Suprapubic skin (tissue), 4 donors: ENCODE results near the gene SNX17.

Experiments
- CTCF ChIP-seq, 2 donors: fragments of 200-600 bp in 1 of 2; fragments of 450-650 bp in 1 of 2; sonication (generic) in 1 of 2; IDR thresholded peaks; one replicate each; pipeline ENCODE4 v1.5.1; 2016 to 2019; ENCODE audit warnings: antibody characterized with exemption in 2 of 2, mild to moderate bottlenecking in 1 of 2, moderate library complexity in 1 of 2
- EP300 ChIP-seq: sonication (generic); formaldehyde crosslinking; IDR thresholded peaks from one replicate; pipeline ENCODE4 v1.6.1; 2017; ENCODE audit warnings: antibody characterized with exemption
- POLR2A ChIP-seq, 2 donors: fragments of 450-650 bp; IDR thresholded peaks; one replicate each; pipeline ENCODE4 v1.6.1; 2017; ENCODE audit warnings: antibody characterized with exemption in 2 of 2, mild to moderate bottlenecking in 2 of 2, moderate library complexity in 2 of 2
- POLR2AphosphoS5 ChIP-seq, 3 donors: sonication (generic); formaldehyde crosslinking; IDR thresholded peaks; one replicate each; pipeline ENCODE4 v1.6.1; 2017; ENCODE audit warnings: antibody characterized with exemption in 3 of 3

DNA sequence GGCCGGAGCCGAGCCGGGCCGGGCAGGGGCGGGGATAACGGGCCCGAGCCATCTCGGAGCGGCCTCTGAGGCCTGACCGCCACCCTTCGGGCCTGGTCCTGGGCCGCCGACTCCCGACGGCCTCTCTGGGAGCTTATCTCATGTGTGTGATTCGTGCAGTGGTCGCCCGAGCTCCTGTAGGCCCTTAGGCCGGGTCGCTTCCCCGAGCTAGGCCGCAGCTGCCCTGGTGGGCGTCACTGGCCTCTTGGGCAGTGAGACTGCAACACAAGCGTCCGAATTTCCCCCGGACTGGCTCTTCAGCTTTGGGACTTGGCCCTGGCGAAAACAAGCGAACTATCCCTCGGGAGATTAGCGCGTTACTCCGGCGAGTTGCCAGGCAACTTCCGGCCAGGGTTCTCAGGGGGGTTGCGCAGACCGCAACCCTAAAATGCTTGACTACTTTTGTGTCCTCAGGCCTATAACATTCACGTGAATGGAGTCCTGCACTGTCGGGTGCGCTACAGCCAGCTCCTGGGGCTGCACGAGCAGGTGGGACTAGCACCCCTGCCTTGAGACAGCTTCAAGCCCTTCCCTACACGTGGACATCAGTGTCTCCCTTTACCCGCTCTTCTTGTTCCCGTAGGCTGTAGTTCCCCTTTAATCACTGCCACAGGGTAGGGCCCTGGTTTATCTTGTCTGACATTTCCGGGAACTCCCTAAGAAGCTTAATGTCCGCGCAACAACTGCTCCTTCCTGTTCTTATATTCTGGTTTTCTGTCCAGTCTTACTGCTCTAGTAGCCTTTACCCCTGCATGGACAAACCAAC, 602 bp downstream of the SNX17 start:
- no peak for TF ChIP-seq POLR2AphosphoS5 (IDR thresholded peaks at IDR 0.05)
- no peak for TF ChIP-seq CTCF (IDR thresholded peaks at IDR 0.05)
- TF ChIP-seq POLR2A (IDR thresholded peaks at IDR 0.05): no peak
- no peak for TF ChIP-seq EP300
